ENCODE results near the gene ZBTB46.

- TF ChIP-seq CTCF (IDR thresholded peaks at IDR 0.05; ENCODE audit: poor library complexity) (no peak), EZH2phosphoT487 (IDR thresholded peaks at IDR 0.05; ENCODE audit: low read depth, severe bottlenecking, unreplicated experiment) (no peak), EZH2 (IDR thresholded peaks at IDR 0.05; ENCODE audit: borderline replicate concordance) (no peak)
Measured at GRCh38 chr20:63703976-63704748, 126.9 kb downstream of the ZBTB46 start.

Data from hepatocyte (in vitro differentiated cells).